ENCODE measurements around the gene ATF3. TPM values are rescaled to one million over a fixed set of nuclear protein-coding genes. Genes with fewer than 3 reads are reported as not detected.

ATF3 gene
- polyA plus RNA-seq (ENCODE audit: insufficient read length), result 19.1 TPM
- long read RNA-seq, donor 1, partial matches to known transcripts, result 0 of 2 reads
- long read RNA-seq, donor 1, other reads (novel, unspliced or antisense), result 0 of 2 reads
- long read RNA-seq, donor 2, result 0 reads
- long read RNA-seq, donor 3, partial matches to known transcripts, result 0 of 2 reads
- long read RNA-seq, donor 3, other reads (novel, unspliced or antisense), result 0 of 2 reads
- long read RNA-seq, donor 4, result 0 reads
- long read RNA-seq, donor 5, partial matches to known transcripts, result 0 of 4 reads
- long read RNA-seq, donor 5, other reads (novel, unspliced or antisense), result 0 of 4 reads
- long read RNA-seq, donor 6, partial matches to known transcripts, result 0 of 2 reads
- long read RNA-seq, donor 6, other reads (novel, unspliced or antisense), result 0 of 2 reads
- long read RNA-seq, donor 7, partial matches to known transcripts, result 0 of 1 reads
- long read RNA-seq, donor 7, other reads (novel, unspliced or antisense), result 0 of 1 reads
- long read RNA-seq, donor 8, partial matches to known transcripts, result 0 of 1 reads
- long read RNA-seq, donor 8, other reads (novel, unspliced or antisense), result 0 of 1 reads

GRCh38 chr1:212608392-212608958, at the start of gene ATF3:
Gene ATF3 (plus strand): TSS chr1:212608761. CDS start chr1:212615022, 6,261 bp downstream.
- peak; percentile 97 for DNase-seq

GRCh38 chr1:212559929-212560328, 48.6 kb upstream of the ATF3 start:
- DNase-seq, result no peak

- no peak for DNase-seq
Observed at GRCh38 chr1:212560933-212561460, 47.6 kb upstream of the ATF3 start.

GRCh38 chr1:212561501-212561931, 47.0 kb upstream of the ATF3 start:
- no peak for DNase-seq

- no peak for DNase-seq
Observed at GRCh38 chr1:212562771-212563170, 45.8 kb upstream of the ATF3 start.

- DNase-seq, result no peak
Observed at GRCh38 chr1:212565079-212565478, 43.5 kb upstream of the ATF3 start.

GRCh38 chr1:212565571-212566305, 42.8 kb upstream of the ATF3 start:
- DNase-seq, result no peak

GRCh38 chr1:212566522-212567479, 41.8 kb upstream of the ATF3 start:
- DNase-seq, result peak; percentile 32

- DNase-seq, result no peak
Observed at GRCh38 chr1:212567638-212568037, 40.9 kb upstream of the ATF3 start.

- no peak for DNase-seq
Observed at GRCh38 chr1:212568978-212569537, 39.5 kb upstream of the ATF3 start.

- no peak for DNase-seq
Observed at GRCh38 chr1:212574732-212575131, 33.8 kb upstream of the ATF3 start.

GRCh38 chr1:212575333-212575732, 33.2 kb upstream of the ATF3 start:
- DNase-seq, result no peak

- DNase-seq, result no peak
Observed at GRCh38 chr1:212578041-212578440, 30.5 kb upstream of the ATF3 start.

GRCh38 chr1:212581034-212581433, 27.5 kb upstream of the ATF3 start:
- no peak for DNase-seq

- DNase-seq, result no peak
Observed at GRCh38 chr1:212582291-212582690, 26.3 kb upstream of the ATF3 start.

- DNase-seq, result no peak
Observed at GRCh38 chr1:212582808-212583615, 25.5 kb upstream of the ATF3 start.

GRCh38 chr1:212583643-212584042, 24.9 kb upstream of the ATF3 start:
- no peak for DNase-seq

GRCh38 chr1:212584092-212584886, 24.3 kb upstream of the ATF3 start:
- DNase-seq, result no peak

- no peak for DNase-seq
Observed at GRCh38 chr1:212585210-212585609, 23.4 kb upstream of the ATF3 start.

All from left kidney (tissue), 8 donors.